ENCODE results near the gene LAMB1. TPM values are rescaled to one million over a fixed set of nuclear protein-coding genes. Genes with fewer than 3 reads are reported as not detected.

Gene LAMB1
- total RNA-seq, 1 donor from 2014 or later = 226 TPM

- Mint-ChIP-seq H3K27ac (peak overlapping the region; percentile 91), H3K4me1 (ENCODE audit: unreplicated experiment) (peaks cover 50% of the 10 kb centered on the region), H3K27me3 (peaks cover 42% of the 10 kb centered on the region), H3K36me3 (peaks cover 29% of the 10 kb centered on the region), H3K4me3 (peak overlapping the region; percentile 96), H3K9me3 (no peaks in the 10 kb centered on the region)
- DNase-seq (ENCODE audit: extremely low spot score, unreplicated experiment) = no peak
- TF ChIP-seq CTCF (conservative IDR thresholded peaks at IDR 0.05) = no peak
Measured at GRCh38 chr7:108000875-108001763, 1.8 kb downstream of the LAMB1 start.

GRCh38 chr7:107999779-108000560 lies 3.0 kb downstream of the LAMB1 start:
- H3K4me1 Mint-ChIP-seq (ENCODE audit: unreplicated experiment) = peaks cover 58% of the 10 kb centered on the region
- no peak for TF ChIP-seq CTCF (conservative IDR thresholded peaks at IDR 0.05)
- no peak overlapping the region for H3K27ac Mint-ChIP-seq
- H3K9me3 Mint-ChIP-seq = no peaks in the 10 kb centered on the region
- DNase-seq (ENCODE audit: extremely low spot score, unreplicated experiment) = no peak
- peak overlapping the region; percentile 67 for H3K4me3 Mint-ChIP-seq
- H3K27me3 Mint-ChIP-seq = peaks cover 44% of the 10 kb centered on the region
- peaks cover 29% of the 10 kb centered on the region for H3K36me3 Mint-ChIP-seq

GRCh38 chr7:107998660-107999480 lies 4.1 kb downstream of the LAMB1 start:
- no peak for DNase-seq (ENCODE audit: extremely low spot score, unreplicated experiment)
- H3K36me3 Mint-ChIP-seq = peaks cover 31% of the 10 kb centered on the region
- peaks cover 37% of the 10 kb centered on the region for H3K27me3 Mint-ChIP-seq
- peak overlapping the region; percentile 22 for H3K27ac Mint-ChIP-seq
- no peak for TF ChIP-seq CTCF (conservative IDR thresholded peaks at IDR 0.05)
- peaks cover 58% of the 10 kb centered on the region for H3K4me1 Mint-ChIP-seq (ENCODE audit: unreplicated experiment)
- no peaks in the 10 kb centered on the region for H3K9me3 Mint-ChIP-seq
- H3K4me3 Mint-ChIP-seq = peak overlapping the region; percentile 67

GRCh38 chr7:107998150-107998549 lies 4.8 kb downstream of the LAMB1 start:
- H3K36me3 Mint-ChIP-seq = peaks cover 38% of the 10 kb centered on the region
- H3K9me3 Mint-ChIP-seq = no peaks in the 10 kb centered on the region
- DNase-seq (ENCODE audit: extremely low spot score, unreplicated experiment) = no peak
- H3K4me1 Mint-ChIP-seq (ENCODE audit: unreplicated experiment) = peaks cover 64% of the 10 kb centered on the region
- peaks cover 33% of the 10 kb centered on the region for H3K27me3 Mint-ChIP-seq
- peak overlapping the region; percentile 67 for H3K27ac Mint-ChIP-seq
- peak overlapping the region; percentile 65 for H3K4me3 Mint-ChIP-seq
- TF ChIP-seq CTCF (conservative IDR thresholded peaks at IDR 0.05) = no peak

All from type B pancreatic cell (in vitro differentiated cells).